GM12891 (cell line): ENCODE measurements around the gene ZNF41.

Source experiments
- POLR2AphosphoS5 ChIP-seq: IDR thresholded peaks from 2 replicates; pipeline ENCODE4 v1.6.1; 2011; ENCODE audit warnings: low read depth, low read length, control low read depth
- TAF1 ChIP-seq: IDR thresholded peaks from 2 replicates; pipeline ENCODE4 v1.6.1; 2011; ENCODE audit warnings: low read depth, low read length, control low read depth

DNA sequence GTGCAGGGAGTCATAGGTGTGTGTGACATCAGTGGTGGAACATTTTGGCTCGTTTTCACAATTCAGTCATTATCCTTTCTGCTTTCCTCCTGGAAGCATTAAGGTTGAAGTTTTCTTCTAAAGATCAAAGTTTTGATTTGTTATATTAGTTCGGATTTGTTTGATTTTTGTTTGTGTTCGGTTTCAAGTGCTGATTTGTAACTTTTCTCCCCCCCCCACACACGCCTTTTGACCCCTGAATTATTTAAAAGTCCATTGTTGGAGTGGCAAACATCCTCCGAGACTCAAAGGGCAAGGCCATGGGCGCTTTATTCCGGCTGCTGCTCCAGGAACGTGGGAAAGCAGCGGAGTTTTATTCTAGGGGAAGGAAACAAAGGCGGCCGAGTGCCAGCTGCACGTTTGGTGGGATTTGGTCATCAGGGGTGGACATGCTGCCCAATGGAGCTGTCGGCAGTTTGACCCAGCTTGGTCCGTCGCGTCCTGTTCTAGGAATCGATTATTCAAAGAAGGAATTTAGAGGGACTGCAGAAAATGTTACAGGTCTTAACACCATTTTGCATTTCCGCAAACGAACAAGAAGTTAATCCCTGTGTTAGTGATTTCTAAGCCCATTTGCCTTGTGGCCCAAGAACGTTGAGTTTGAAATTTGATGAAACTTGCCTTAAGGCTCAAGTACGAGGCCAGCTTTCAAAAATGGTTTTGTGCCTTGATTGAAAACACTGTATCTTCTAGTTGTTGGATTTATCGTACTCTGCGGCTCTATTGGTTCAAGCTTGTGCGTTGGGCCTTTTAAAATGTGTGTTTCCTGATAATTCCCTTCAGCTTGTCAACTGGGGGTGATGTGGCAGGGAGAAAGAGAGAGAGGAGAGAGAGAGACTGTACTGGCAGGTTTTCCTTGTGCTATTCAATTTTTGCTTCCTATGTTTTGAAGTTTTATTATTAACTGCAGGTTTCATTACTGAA lies 565 bp upstream of the ZNF41 start:
- TF ChIP-seq POLR2AphosphoS5, result no peak
- no peak for TF ChIP-seq TAF1
